NCI-H1436 (cell line): Measurements from ENCODE around the gene CELF4.

Experiments
- DNase-seq: peaks from one replicate; lab custom pipeline; 2025; lab: John Stamatoyannopoulos, UW

CELF4 gene

DNA sequence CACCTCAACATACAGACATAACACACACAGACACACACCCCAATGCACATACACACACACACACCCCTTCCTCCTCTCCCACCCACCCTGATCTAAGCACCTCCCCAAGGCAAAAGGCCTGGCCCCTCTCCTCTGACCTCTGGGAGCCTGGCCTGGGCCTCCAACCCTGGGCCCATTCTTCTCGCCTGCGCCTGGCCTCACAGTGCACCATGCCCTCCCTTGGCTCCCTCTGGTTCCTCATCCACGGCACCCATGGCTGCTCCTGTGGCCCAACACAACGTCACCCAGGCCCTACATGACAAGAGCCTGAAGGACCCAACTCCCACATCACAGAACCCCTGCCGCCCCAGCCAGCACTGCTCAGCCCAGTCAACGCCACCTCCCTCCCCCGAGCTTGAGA lies 281.3 kb downstream of the CELF4 start:
- no peak for DNase-seq

GRCh38 chr18:37282386-37283037 lies 283.1 kb downstream of the CELF4 start:
- DNase-seq, result no peak

- DNase-seq, result no peak
Measured at GRCh38 chr18:37280701-37281393, 284.8 kb downstream of the CELF4 start.

GRCh38 chr18:37277804-37278203 lies 287.8 kb downstream of the CELF4 start:
- no peak for DNase-seq

DNA sequence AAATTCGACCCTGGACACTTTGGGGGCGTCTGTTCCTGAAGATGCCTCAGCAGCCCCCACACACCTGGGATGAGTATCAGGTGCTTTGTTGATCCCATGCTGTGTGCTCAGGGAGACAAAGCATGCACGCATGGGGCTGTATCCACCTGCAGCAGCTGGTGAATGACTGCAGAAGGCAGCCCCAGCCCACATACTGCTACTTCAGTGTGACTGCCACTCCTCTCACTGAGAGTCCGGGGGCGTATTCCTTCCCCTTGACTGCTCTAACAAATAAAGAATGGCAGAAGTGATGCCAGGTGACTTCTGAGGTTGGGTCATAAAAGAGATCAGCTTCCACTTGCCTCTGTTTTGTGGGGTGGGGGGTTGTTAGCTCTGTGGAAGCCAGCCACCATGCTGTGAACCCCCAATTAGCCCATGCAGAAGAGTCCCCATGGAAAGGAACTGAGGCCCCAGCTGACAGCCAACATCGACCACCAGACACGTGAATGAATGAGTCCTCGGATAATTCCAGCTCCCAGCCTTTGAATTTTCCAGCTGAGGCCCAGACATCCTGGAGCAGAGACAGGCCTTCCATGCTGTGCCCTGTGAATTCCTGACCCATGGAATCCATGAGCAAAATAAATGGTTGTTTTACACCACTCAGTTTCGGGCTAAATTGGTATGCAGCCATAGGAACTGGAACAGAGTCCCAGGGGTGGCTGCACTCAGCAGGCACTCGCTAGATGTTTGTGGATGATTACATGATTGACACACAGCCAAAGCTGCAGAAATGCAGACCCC lies 289.3 kb downstream of the CELF4 start:
- DNase-seq, result no peak

DNA sequence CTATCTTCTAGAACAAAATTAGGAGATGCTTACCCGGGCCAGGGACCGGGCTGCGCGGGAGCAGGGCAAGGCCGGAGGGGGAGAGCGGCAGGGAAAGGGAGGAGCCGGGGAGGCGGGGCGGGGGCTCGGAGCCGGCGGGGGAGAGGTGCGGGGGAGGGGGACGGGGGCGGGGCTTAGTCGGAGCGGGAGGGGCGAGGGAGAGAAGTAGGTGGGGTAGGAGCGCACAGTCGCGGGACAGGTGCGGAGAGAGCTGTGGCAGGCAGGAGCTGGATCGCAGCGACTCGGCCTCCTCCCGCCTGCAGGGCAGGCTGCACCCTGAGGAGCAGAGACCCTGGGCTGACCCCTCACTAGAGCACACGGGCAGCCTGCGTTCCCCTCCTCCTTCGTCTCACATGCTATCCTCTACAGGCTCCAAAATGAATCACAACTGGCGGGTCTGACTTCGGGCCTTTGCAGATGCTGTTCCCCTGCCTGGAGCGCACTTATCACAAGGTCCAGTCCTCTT lies 290.3 kb downstream of the CELF4 start:
- DNase-seq, result no peak

DNA sequence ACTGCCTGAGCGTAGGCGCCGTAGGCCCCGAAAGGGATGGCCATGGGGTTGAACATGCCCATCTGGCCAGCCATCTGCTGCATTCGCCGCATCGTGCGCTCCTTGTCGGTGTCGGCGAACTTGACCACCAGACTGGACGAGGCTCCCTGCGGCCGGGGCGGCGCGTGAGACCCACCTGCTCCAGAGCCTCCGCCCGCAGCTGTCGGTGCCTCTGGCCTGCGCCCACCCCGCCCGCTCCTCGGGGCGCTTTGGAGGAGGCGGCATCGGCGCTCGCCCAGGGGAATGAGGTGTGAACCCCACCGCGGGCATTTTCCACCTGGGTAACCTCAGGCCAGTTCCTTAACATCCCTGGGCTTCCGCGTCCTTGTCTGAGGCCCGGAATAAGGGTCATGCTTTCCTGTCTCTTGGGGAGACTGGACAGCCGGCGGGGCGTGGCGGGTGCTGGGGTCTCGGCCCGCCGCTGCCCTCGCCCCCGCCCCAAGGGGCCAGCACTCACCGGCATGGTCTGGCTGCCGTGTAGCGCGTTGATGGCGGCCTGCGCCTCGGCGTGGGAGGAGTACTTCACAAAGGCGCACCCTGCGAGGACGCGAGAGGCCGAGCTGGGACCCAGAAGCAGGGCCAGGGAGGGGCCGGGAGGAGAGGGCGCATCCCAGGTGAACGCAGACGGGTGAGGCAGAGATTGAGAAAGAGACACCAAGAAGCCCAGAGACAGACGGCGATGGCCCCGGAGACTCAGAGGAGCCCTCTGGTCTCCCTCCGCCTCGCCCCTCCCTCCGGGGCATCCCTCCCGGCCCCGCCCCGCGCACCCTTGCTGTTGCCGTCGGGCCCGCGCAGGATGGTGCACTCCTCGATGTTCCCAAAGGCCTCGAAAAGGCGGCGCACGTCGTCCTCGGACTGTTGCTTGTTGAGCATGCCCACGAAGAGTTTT lies 291.0 kb downstream of the CELF4 start:
- no peak for DNase-seq

- DNase-seq, result no peak
Measured at GRCh38 chr18:37272841-37273240, 292.8 kb downstream of the CELF4 start.

DNA sequence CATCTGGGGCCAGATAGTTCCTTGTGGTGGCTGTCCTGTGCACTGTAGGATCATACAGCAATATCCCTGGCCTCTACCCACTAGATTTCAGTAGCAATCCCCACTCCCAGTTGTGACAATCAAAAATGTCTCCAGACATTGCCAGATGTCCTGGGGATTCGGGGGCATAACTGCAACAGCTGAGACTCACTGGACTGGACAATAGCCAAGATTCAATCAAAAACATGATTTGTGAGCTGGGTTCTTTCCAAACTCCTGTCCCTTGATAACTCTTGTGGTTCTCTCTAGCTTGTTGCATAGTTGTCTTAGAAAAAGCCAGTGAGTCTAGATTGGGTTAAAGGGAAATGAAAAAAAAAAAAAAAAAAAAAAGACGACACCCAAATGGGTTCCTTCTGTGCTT lies 293.4 kb downstream of the CELF4 start:
- no peak for DNase-seq

GRCh38 chr18:37270666-37271052 lies 294.9 kb downstream of the CELF4 start:
- DNase-seq, result no peak

GRCh38 chr18:37270038-37270665 lies 295.4 kb downstream of the CELF4 start:
- no peak for DNase-seq

- no peak for DNase-seq
Measured at GRCh38 chr18:37266290-37266689, 299.3 kb downstream of the CELF4 start.

- no peak for DNase-seq
Measured at GRCh38 chr18:37265382-37265781, 300.2 kb downstream of the CELF4 start.

- no peak for DNase-seq
Measured at GRCh38 chr18:37264956-37265355, 300.6 kb downstream of the CELF4 start.

GRCh38 chr18:37261988-37262387 lies 303.6 kb downstream of the CELF4 start:
- DNase-seq, result no peak

- no peak for DNase-seq
Measured at GRCh38 chr18:37261246-37261840, 304.3 kb downstream of the CELF4 start.

DNA sequence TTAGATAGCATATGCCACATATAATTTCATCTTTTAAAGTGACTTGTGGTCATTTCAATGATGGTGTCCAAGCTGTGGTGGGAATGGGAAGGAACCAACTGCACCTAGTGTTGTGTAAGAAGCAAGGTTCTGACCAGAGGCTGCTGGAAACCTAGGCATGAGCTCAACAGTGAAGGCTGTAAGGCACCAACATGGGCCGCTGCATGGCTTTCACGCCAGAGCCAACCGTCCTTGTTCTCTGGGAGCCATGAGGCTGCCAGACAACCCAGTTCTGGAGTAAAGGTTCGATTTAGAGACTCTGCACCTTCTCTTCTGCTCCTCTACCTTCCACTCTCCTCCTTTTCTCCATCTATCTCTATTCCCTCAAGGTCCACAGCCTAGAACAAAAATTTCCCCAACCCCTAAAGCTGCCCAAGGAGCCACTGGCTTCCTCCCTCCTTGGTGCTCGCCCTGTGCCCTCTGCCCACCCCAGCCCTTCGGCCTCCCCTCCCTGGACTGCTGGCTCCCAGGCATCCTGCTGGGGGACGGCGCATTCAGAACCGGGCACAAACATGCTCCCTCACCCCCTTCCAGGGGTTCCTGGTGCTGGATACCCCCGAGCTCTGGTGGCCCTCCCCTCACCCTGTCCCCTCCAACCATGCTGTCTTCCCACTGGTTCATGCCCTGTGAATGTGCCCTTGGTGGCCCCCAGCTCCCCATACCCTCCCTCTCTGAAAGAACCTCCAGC lies 305.1 kb downstream of the CELF4 start:
- DNase-seq, result no peak

- no peak for DNase-seq
Measured at GRCh38 chr18:37259711-37260110, 305.9 kb downstream of the CELF4 start.

GRCh38 chr18:37258819-37259218 lies 306.8 kb downstream of the CELF4 start:
- DNase-seq, result no peak

GRCh38 chr18:37258131-37258530 lies 307.5 kb downstream of the CELF4 start:
- no peak for DNase-seq
